ENCODE data around the gene FAM72B. TPM values are rescaled to one million over a fixed set of nuclear protein-coding genes. Genes with fewer than 3 reads are reported as not detected.
"Not testable (repeated sequence)": the region's sequence is repeated elsewhere in the genome, so short reads cannot be mapped to it uniquely, and the experiment has no call there.

The FAM72B gene
- polyA plus RNA-seq, 1 donor (not counting 4 experiments of a cell fraction or from before 2014, with no cell fraction given), result 5.6 TPM

- H3K79me2 ChIP-seq (ENCODE audit: control insufficient read depth, insufficient read depth, low read length); H3K9me3 ChIP-seq (ENCODE audit: control insufficient read depth, low read depth, low read length); H3K9ac ChIP-seq (ENCODE audit: control insufficient read depth, extremely low read depth, insufficient read depth, low read length); H3K4me2 ChIP-seq (ENCODE audit: control insufficient read depth, extremely low read depth, insufficient read depth, low read depth, low read length); H4K20me1 ChIP-seq (ENCODE audit: control insufficient read depth, extremely low read depth, insufficient read depth, low read length); DNase-seq (ENCODE audit: low read depth, low spot score); H3K9me1 ChIP-seq (ENCODE audit: control insufficient read depth, extremely low read depth, insufficient read depth, low read length); H3K27ac ChIP-seq (ENCODE audit: control insufficient read depth, insufficient read depth, low read length); dilution Hi-C loops (cut with MboI; ENCODE audit: extremely low pct_ligation_motif_present, low sequenced_read_pairs); FAIRE-seq; H3K4me1 ChIP-seq (ENCODE audit: control insufficient read depth, extremely low read depth, insufficient read depth, low read length); H2AFZ ChIP-seq (ENCODE audit: control insufficient read depth, low read length); H3K27me3 ChIP-seq (ENCODE audit: control insufficient read depth, extremely low read depth, insufficient read depth, low read length); H3K4me3 ChIP-seq (ENCODE audit: control insufficient read depth in 2 of 3, extremely low read depth in 1 of 3, insufficient read depth in 2 of 3, low read depth in 1 of 3, low read length in 3 of 3); H3K36me3 ChIP-seq (ENCODE audit: control insufficient read depth in 2 of 2, extremely low read depth in 1 of 2, insufficient read depth in 2 of 2, low read length in 2 of 2): not testable (repeated sequence)
- TF ChIP-seq CTCF (optimal IDR thresholded peaks at IDR 0.05 in 1 of 3, IDR thresholded peaks at IDR 0.05 in 1 of 3, conservative IDR thresholded peaks at IDR 0.05 in 1 of 3; ENCODE audit: extremely low read depth in 1 of 3, insufficient read depth in 2 of 3, low read length in 3 of 3), result peak in 1 of 3 experiments; percentile 9
These were observed 28.3 kb downstream of the FAM72B start for GRCh38 chr1:121155671-121156358.

GRCh38 chr1:121154811-121155210 lies 29.3 kb downstream of the FAM72B start:
- H3K27me3 ChIP-seq (ENCODE audit: control insufficient read depth, extremely low read depth, insufficient read depth, low read length); H3K27ac ChIP-seq (ENCODE audit: control insufficient read depth, insufficient read depth, low read length); H3K9me1 ChIP-seq (ENCODE audit: control insufficient read depth, extremely low read depth, insufficient read depth, low read length); FAIRE-seq; H3K36me3 ChIP-seq (ENCODE audit: control insufficient read depth in 2 of 2, extremely low read depth in 1 of 2, insufficient read depth in 2 of 2, low read length in 2 of 2); DNase-seq (ENCODE audit: low read depth, low spot score); H3K9me3 ChIP-seq (ENCODE audit: control insufficient read depth, low read depth, low read length); H3K4me1 ChIP-seq (ENCODE audit: control insufficient read depth, extremely low read depth, insufficient read depth, low read length); H3K4me2 ChIP-seq (ENCODE audit: control insufficient read depth, extremely low read depth, insufficient read depth, low read depth, low read length); H2AFZ ChIP-seq (ENCODE audit: control insufficient read depth, low read length); H3K9ac ChIP-seq (ENCODE audit: control insufficient read depth, extremely low read depth, insufficient read depth, low read length); H4K20me1 ChIP-seq (ENCODE audit: control insufficient read depth, extremely low read depth, insufficient read depth, low read length); dilution Hi-C loops (cut with MboI; ENCODE audit: extremely low pct_ligation_motif_present, low sequenced_read_pairs); H3K4me3 ChIP-seq (ENCODE audit: control insufficient read depth in 2 of 3, extremely low read depth in 1 of 3, insufficient read depth in 2 of 3, low read depth in 1 of 3, low read length in 3 of 3); H3K79me2 ChIP-seq (ENCODE audit: control insufficient read depth, insufficient read depth, low read length): not testable (repeated sequence)

GRCh38 chr1:121152788-121153187 lies 31.4 kb downstream of the FAM72B start:
- H3K4me2 ChIP-seq (ENCODE audit: control insufficient read depth, extremely low read depth, insufficient read depth, low read depth, low read length); H3K9me3 ChIP-seq (ENCODE audit: control insufficient read depth, low read depth, low read length); H3K4me1 ChIP-seq (ENCODE audit: control insufficient read depth, extremely low read depth, insufficient read depth, low read length); H3K36me3 ChIP-seq (ENCODE audit: control insufficient read depth in 2 of 2, extremely low read depth in 1 of 2, insufficient read depth in 2 of 2, low read length in 2 of 2); H3K9ac ChIP-seq (ENCODE audit: control insufficient read depth, extremely low read depth, insufficient read depth, low read length); H3K27me3 ChIP-seq (ENCODE audit: control insufficient read depth, extremely low read depth, insufficient read depth, low read length); H2AFZ ChIP-seq (ENCODE audit: control insufficient read depth, low read length); H4K20me1 ChIP-seq (ENCODE audit: control insufficient read depth, extremely low read depth, insufficient read depth, low read length); H3K79me2 ChIP-seq (ENCODE audit: control insufficient read depth, insufficient read depth, low read length); dilution Hi-C loops (cut with MboI; ENCODE audit: extremely low pct_ligation_motif_present, low sequenced_read_pairs); FAIRE-seq; H3K27ac ChIP-seq (ENCODE audit: control insufficient read depth, insufficient read depth, low read length); H3K9me1 ChIP-seq (ENCODE audit: control insufficient read depth, extremely low read depth, insufficient read depth, low read length); DNase-seq (ENCODE audit: low read depth, low spot score); H3K4me3 ChIP-seq (ENCODE audit: control insufficient read depth in 2 of 3, extremely low read depth in 1 of 3, insufficient read depth in 2 of 3, low read depth in 1 of 3, low read length in 3 of 3): not testable (repeated sequence)

GRCh38 chr1:121151294-121151693 lies 32.8 kb downstream of the FAM72B start:
- H3K9ac ChIP-seq (ENCODE audit: control insufficient read depth, extremely low read depth, insufficient read depth, low read length); H3K4me3 ChIP-seq (ENCODE audit: control insufficient read depth in 2 of 3, extremely low read depth in 1 of 3, insufficient read depth in 2 of 3, low read depth in 1 of 3, low read length in 3 of 3); H3K9me1 ChIP-seq (ENCODE audit: control insufficient read depth, extremely low read depth, insufficient read depth, low read length); dilution Hi-C loops (cut with MboI; ENCODE audit: extremely low pct_ligation_motif_present, low sequenced_read_pairs); H3K36me3 ChIP-seq (ENCODE audit: control insufficient read depth in 2 of 2, extremely low read depth in 1 of 2, insufficient read depth in 2 of 2, low read length in 2 of 2); H3K4me1 ChIP-seq (ENCODE audit: control insufficient read depth, extremely low read depth, insufficient read depth, low read length); H3K9me3 ChIP-seq (ENCODE audit: control insufficient read depth, low read depth, low read length); DNase-seq (ENCODE audit: low read depth, low spot score); H3K79me2 ChIP-seq (ENCODE audit: control insufficient read depth, insufficient read depth, low read length); FAIRE-seq; H3K4me2 ChIP-seq (ENCODE audit: control insufficient read depth, extremely low read depth, insufficient read depth, low read depth, low read length); H3K27me3 ChIP-seq (ENCODE audit: control insufficient read depth, extremely low read depth, insufficient read depth, low read length); H2AFZ ChIP-seq (ENCODE audit: control insufficient read depth, low read length); H4K20me1 ChIP-seq (ENCODE audit: control insufficient read depth, extremely low read depth, insufficient read depth, low read length); H3K27ac ChIP-seq (ENCODE audit: control insufficient read depth, insufficient read depth, low read length): not testable (repeated sequence)

Measured in keratinocyte (primary cell).